Measurements from ENCODE around the gene SEC22A. TPM values are rescaled to one million over a fixed set of nuclear protein-coding genes. Genes with fewer than 3 reads are reported as not detected.

SEC22A gene
- total RNA-seq, 1 experiment from 2014 or later, result 46.3 TPM

DNA sequence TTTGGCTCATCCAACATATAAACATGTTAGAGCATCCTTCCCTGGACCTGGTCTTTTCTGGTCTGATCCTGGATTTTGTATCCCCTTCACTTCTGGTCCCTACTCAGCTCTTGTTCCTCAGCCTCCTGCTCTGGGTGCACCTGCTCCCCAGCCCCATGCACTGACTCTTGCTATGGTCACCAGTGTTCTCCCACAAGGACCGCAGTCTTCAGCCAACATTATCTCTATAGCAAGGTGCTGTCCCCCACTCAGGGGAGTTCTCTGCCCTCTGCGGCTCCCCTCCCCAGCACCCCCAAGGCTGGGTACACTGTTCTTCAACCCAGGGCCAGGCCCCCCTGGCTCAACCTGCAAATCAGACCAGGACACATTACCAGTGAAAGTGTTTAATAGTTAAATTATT is 80.2 kb downstream of the SEC22A start:
- no peaks in the 10 kb centered on the region for H3K9me3 ChIP-seq (ENCODE audit: low read length)
- no peak overlapping the region for H3K9ac ChIP-seq (ENCODE audit: low read length)
- peaks cover 8% of the 10 kb centered on the region for H4K20me1 ChIP-seq (ENCODE audit: insufficient read depth, low read depth, low read length)
- DNase-seq, result no peak
- H3K79me2 ChIP-seq (ENCODE audit: low read length), result no peaks in the 10 kb centered on the region
- H3K9me2 ChIP-seq (replicated peaks; ENCODE audit: insufficient read depth, low read length), result no peaks in the 10 kb centered on the region
- no peak overlapping the region for H3K4me2 ChIP-seq (ENCODE audit: low read depth, low read length, poor library complexity, severe bottlenecking)
- H2AFZ ChIP-seq (ENCODE audit: low read length), result no peak overlapping the region
- H3K4me3 ChIP-seq (ENCODE audit: low read length), result no peak overlapping the region
- no peaks in the 10 kb centered on the region for H3K4me1 ChIP-seq (ENCODE audit: low read length)
- no peaks in the 10 kb centered on the region for H3K36me3 ChIP-seq (ENCODE audit: insufficient read depth, low read length)
- no peaks in the 10 kb centered on the region for H3K27me3 ChIP-seq (ENCODE audit: low read length)
- no peak overlapping the region for H3K27ac ChIP-seq (ENCODE audit: low read length)

DNA sequence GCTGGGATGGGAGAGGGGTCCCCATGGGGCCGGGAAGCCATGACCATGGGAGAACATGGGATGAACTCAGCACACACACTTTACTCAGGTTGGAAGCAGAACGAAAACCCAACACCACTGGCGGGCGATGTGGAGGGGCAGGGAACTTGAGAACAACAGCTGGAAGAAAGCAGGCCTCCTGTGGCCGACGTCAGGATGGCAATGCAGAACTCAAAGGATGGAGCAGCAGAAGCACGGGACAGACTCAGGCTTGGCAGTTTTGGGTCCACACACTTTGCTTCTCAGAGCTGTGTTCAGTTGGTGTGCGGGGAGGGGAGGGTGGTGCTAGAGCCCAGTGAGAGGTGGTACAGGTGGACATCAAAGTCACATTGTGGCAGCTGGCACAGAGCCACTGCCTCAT is 80.7 kb downstream of the SEC22A start:
- Histone ChIP-seq H3K79me2 (ENCODE audit: low read length) (no peaks in the 10 kb centered on the region), H3K9ac (ENCODE audit: low read length) (no peak overlapping the region), H3K4me3 (ENCODE audit: low read length) (no peak overlapping the region), H3K36me3 (ENCODE audit: insufficient read depth, low read length) (no peaks in the 10 kb centered on the region), H3K27ac (ENCODE audit: low read length) (no peak overlapping the region), H3K27me3 (ENCODE audit: low read length) (no peaks in the 10 kb centered on the region), H3K9me2 (replicated peaks; ENCODE audit: insufficient read depth, low read length) (no peaks in the 10 kb centered on the region), H3K9me3 (ENCODE audit: low read length) (no peaks in the 10 kb centered on the region), H3K4me2 (ENCODE audit: low read depth, low read length, poor library complexity, severe bottlenecking) (no peak overlapping the region), H3K4me1 (ENCODE audit: low read length) (no peaks in the 10 kb centered on the region), H4K20me1 (ENCODE audit: insufficient read depth, low read depth, low read length) (0 out of 2 replicates have a peak, but pooled peaks cover 3% of the 10 kb centered on the region), H2AFZ (ENCODE audit: low read length) (no peak overlapping the region)
- no peak for DNase-seq

DNA sequence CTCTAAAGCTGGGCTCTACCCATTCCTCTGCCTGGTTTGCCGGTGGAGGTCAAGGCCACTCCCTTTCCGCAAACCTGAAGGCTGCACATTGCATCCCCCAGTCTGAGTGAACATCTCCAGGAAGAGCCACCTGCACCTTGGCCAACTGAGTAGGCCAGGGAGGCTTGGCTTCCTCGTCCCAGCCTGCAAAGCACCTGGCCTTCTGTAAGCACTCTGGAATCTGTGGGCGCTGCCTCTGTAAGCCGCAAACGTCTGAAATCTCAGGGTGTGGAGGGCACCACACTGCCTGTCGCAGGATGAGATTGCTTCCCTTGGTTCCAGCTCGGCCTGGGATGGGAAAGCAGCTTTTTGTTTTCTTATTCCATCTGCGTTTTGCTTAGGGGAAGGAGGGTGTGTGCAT is 81.3 kb downstream of the SEC22A start:
- H3K9me2 ChIP-seq (replicated peaks; ENCODE audit: insufficient read depth, low read length), result no peaks in the 10 kb centered on the region
- no peaks in the 10 kb centered on the region for H4K20me1 ChIP-seq (ENCODE audit: insufficient read depth, low read depth, low read length)
- no peaks in the 10 kb centered on the region for H3K9me3 ChIP-seq (ENCODE audit: low read length)
- no peaks in the 10 kb centered on the region for H3K79me2 ChIP-seq (ENCODE audit: low read length)
- H3K36me3 ChIP-seq (ENCODE audit: insufficient read depth, low read length), result no peaks in the 10 kb centered on the region
- no peak overlapping the region for H3K9ac ChIP-seq (ENCODE audit: low read length)
- no peak overlapping the region for H3K4me2 ChIP-seq (ENCODE audit: low read depth, low read length, poor library complexity, severe bottlenecking)
- H3K27ac ChIP-seq (ENCODE audit: low read length), result no peak overlapping the region
- H3K4me1 ChIP-seq (ENCODE audit: low read length), result no peaks in the 10 kb centered on the region
- no peak overlapping the region for H2AFZ ChIP-seq (ENCODE audit: low read length)
- no peaks in the 10 kb centered on the region for H3K27me3 ChIP-seq (ENCODE audit: low read length)
- no peak overlapping the region for H3K4me3 ChIP-seq (ENCODE audit: low read length)
- no peak for DNase-seq

DNA sequence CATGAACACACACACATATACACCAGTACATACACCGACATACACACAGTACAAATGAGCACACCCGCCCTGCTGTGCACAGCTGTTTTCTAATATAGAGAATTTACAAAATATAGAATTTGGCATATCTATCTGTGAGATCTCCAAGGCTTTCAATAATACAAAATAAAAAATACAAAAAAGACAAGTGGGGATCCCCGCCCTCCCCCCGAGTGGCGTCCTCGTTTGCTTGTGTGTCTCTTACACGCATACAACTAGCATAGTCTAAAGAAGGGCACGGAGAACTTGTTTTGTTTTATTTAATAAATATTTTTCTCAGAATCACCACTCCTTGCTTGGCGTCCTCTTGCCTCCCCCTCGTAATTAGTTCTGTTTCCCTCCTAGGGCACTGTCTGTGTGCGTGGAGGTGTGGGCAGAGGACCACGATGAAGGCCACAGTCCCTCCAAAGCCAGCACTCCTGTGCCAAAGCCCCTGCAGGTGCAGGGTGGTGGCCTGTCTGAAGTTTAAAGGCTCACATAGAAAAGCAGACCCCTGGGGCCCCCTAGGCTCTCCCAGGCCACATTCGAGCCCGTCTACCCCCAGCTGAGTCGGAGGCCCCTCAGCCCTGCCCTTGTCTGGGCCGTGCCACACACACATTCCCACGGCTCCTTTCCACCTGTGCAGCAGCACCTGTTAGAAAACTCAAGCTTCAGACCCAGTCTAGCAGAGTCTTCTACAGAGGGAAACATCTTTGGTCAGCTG is 82.1 kb downstream of the SEC22A start:
- Histone ChIP-seq H3K79me2 (ENCODE audit: low read length) (no peaks in the 10 kb centered on the region), H3K27me3 (ENCODE audit: low read length) (no peaks in the 10 kb centered on the region), H3K4me2 (ENCODE audit: low read depth, low read length, poor library complexity, severe bottlenecking) (no peak overlapping the region), H3K4me3 (ENCODE audit: low read length) (no peak overlapping the region), H2AFZ (ENCODE audit: low read length) (no peak overlapping the region), H3K9me3 (ENCODE audit: low read length) (no peaks in the 10 kb centered on the region), H3K4me1 (ENCODE audit: low read length) (no peaks in the 10 kb centered on the region), H3K9me2 (replicated peaks; ENCODE audit: insufficient read depth, low read length) (no peaks in the 10 kb centered on the region), H3K27ac (ENCODE audit: low read length) (no peak overlapping the region), H3K36me3 (ENCODE audit: insufficient read depth, low read length) (no peaks in the 10 kb centered on the region), H3K9ac (ENCODE audit: low read length) (no peak overlapping the region), H4K20me1 (ENCODE audit: insufficient read depth, low read depth, low read length) (no peaks in the 10 kb centered on the region)
- DNase-seq, result no peak

DNA sequence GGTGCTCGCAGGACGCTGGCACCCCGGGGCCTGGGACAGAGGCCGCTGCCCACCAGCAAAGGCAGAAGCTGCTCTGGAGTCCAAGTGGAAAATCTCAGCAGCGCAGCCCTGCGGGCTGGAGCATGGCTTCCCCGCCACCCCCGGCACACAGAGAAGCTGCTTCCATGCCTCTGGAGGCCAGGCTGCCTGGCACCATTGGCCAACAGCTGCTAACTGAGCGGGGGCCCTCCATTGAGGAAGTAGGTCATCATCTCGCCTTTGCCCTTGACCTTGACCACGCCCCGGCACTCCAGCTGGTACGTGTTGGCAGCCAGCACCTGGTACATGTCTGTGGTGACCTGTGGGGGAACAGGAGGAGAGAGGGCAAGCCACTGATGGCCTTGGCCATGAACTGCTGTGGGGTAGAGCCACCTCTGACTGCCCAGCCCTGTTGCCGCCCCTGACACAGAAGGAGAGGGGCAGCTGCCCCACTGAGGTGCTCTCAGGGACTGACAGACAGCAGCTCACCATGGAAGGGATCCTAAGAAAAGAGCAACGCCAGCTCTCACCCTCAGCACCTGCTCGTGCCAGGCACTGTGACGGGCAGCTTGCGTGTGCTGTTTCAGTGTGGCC is 82.8 kb downstream of the SEC22A start:
- H3K36me3 ChIP-seq (ENCODE audit: insufficient read depth, low read length), result no peaks in the 10 kb centered on the region
- H3K9me3 ChIP-seq (ENCODE audit: low read length), result no peaks in the 10 kb centered on the region
- DNase-seq, result no peak
- no peak overlapping the region for H2AFZ ChIP-seq (ENCODE audit: low read length)
- H3K79me2 ChIP-seq (ENCODE audit: low read length), result no peaks in the 10 kb centered on the region
- H3K9ac ChIP-seq (ENCODE audit: low read length), result no peak overlapping the region
- H3K4me2 ChIP-seq (ENCODE audit: low read depth, low read length, poor library complexity, severe bottlenecking), result no peak overlapping the region
- H4K20me1 ChIP-seq (ENCODE audit: insufficient read depth, low read depth, low read length), result no peaks in the 10 kb centered on the region
- no peaks in the 10 kb centered on the region for H3K9me2 ChIP-seq (replicated peaks; ENCODE audit: insufficient read depth, low read length)
- H3K4me1 ChIP-seq (ENCODE audit: low read length), result no peaks in the 10 kb centered on the region
- H3K4me3 ChIP-seq (ENCODE audit: low read length), result no peak overlapping the region
- no peaks in the 10 kb centered on the region for H3K27me3 ChIP-seq (ENCODE audit: low read length)
- no peak overlapping the region for H3K27ac ChIP-seq (ENCODE audit: low read length)

DNA sequence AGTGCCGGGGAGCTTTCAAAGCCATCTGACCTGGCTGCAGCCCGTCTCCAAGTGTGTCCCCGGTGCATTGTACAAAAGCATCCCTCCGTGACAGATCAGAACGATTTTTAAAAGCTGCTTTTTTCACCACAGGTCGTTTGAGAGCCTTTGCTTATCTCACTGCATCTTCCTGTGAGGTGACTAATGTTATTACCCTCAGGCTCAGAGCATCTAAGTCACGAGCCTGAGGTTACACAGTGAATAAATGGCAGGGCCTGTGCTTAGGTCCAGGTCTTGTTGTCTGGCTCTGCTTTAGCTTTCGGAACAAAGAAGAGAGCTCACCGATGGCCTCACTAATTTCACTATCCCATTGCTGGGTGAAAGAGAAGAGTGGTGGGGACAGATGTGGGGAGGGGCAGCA is 83.3 kb downstream of the SEC22A start:
- no peaks in the 10 kb centered on the region for H3K9me3 ChIP-seq (ENCODE audit: low read length)
- H3K27me3 ChIP-seq (ENCODE audit: low read length), result no peaks in the 10 kb centered on the region
- H3K9ac ChIP-seq (ENCODE audit: low read length), result no peak overlapping the region
- H2AFZ ChIP-seq (ENCODE audit: low read length), result no peak overlapping the region
- no peaks in the 10 kb centered on the region for H3K4me1 ChIP-seq (ENCODE audit: low read length)
- no peaks in the 10 kb centered on the region for H3K79me2 ChIP-seq (ENCODE audit: low read length)
- no peak overlapping the region for H3K4me2 ChIP-seq (ENCODE audit: low read depth, low read length, poor library complexity, severe bottlenecking)
- no peak for DNase-seq
- no peaks in the 10 kb centered on the region for H4K20me1 ChIP-seq (ENCODE audit: insufficient read depth, low read depth, low read length)
- no peaks in the 10 kb centered on the region for H3K36me3 ChIP-seq (ENCODE audit: insufficient read depth, low read length)
- H3K4me3 ChIP-seq (ENCODE audit: low read length), result no peak overlapping the region
- no peaks in the 10 kb centered on the region for H3K9me2 ChIP-seq (replicated peaks; ENCODE audit: insufficient read depth, low read length)
- H3K27ac ChIP-seq (ENCODE audit: low read length), result no peak overlapping the region

DNA sequence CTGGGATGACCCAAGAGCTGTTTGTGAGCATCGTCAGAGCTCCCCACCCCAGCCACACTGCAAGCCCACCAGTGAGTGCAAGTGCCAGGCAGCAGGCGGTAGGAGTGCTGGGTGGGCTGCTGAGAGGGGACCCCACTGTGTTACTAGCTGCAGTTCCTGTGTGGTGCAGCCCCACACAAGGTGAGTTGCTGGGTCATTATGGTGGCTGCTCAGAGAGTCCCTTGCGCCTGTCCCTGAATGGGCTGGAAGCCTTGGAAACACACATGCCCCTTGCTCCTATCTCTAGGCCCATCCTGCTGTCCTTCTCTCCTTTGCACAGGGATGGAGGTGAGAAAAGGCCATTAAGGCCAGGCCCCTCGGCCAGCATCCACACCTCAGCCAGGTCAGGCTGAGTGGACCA is 83.7 kb downstream of the SEC22A start:
- Histone ChIP-seq H3K4me1 (ENCODE audit: low read length) (no peaks in the 10 kb centered on the region), H3K9me2 (replicated peaks; ENCODE audit: insufficient read depth, low read length) (no peaks in the 10 kb centered on the region), H4K20me1 (ENCODE audit: insufficient read depth, low read depth, low read length) (no peaks in the 10 kb centered on the region), H3K27me3 (ENCODE audit: low read length) (no peaks in the 10 kb centered on the region), H3K9me3 (ENCODE audit: low read length) (no peaks in the 10 kb centered on the region), H3K36me3 (ENCODE audit: insufficient read depth, low read length) (no peaks in the 10 kb centered on the region), H3K4me2 (ENCODE audit: low read depth, low read length, poor library complexity, severe bottlenecking) (no peak overlapping the region), H3K27ac (ENCODE audit: low read length) (no peak overlapping the region), H3K9ac (ENCODE audit: low read length) (no peak overlapping the region), H3K79me2 (ENCODE audit: low read length) (no peaks in the 10 kb centered on the region), H3K4me3 (ENCODE audit: low read length) (no peak overlapping the region), H2AFZ (ENCODE audit: low read length) (no peak overlapping the region)
- no peak for DNase-seq

DNA sequence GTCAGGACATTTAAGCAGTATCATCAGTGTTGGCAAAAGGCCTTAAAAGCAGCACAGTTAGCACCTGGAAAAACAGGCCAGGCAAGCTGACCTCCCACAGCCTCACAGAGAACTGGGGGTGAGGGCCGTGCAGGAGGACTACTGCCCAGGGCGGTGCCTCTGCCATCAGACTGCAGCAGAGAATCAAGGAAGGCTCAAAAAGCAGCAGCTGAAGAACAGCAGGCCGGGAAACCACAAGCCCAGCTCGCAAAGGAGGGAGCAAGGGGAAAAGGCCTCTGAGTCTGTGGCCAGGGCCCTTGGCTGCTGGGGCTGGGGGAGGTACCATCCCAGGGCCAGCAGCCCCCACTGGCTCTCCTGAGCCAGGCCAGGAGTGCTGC is 84.2 kb downstream of the SEC22A start:
- Histone ChIP-seq H3K4me3 (ENCODE audit: low read length) (no peak overlapping the region), H3K9me2 (replicated peaks; ENCODE audit: insufficient read depth, low read length) (no peaks in the 10 kb centered on the region), H3K9me3 (ENCODE audit: low read length) (no peaks in the 10 kb centered on the region), H3K79me2 (ENCODE audit: low read length) (no peaks in the 10 kb centered on the region), H3K9ac (ENCODE audit: low read length) (no peak overlapping the region), H3K4me1 (ENCODE audit: low read length) (no peaks in the 10 kb centered on the region), H3K4me2 (ENCODE audit: low read depth, low read length, poor library complexity, severe bottlenecking) (no peak overlapping the region), H3K27ac (ENCODE audit: low read length) (no peak overlapping the region), H3K27me3 (ENCODE audit: low read length) (no peaks in the 10 kb centered on the region), H3K36me3 (ENCODE audit: insufficient read depth, low read length) (no peaks in the 10 kb centered on the region), H4K20me1 (ENCODE audit: insufficient read depth, low read depth, low read length) (no peaks in the 10 kb centered on the region), H2AFZ (ENCODE audit: low read length) (no peak overlapping the region)
- DNase-seq, result no peak
